GM12873 (cell line): ENCODE results near the gene LCN15.

ENCODE experiments used
- CTCF ChIP-seq: IDR thresholded peaks from 2 replicates; pipeline ENCODE4 v1.5.1; 2012; ENCODE audit warnings: low read depth, mild to moderate bottlenecking, moderate library complexity, low read length, control low read depth; ENCODE audit not compliant: insufficient read depth; ENCODE audit errors: missing control alignments

The LCN15 gene

DNA sequence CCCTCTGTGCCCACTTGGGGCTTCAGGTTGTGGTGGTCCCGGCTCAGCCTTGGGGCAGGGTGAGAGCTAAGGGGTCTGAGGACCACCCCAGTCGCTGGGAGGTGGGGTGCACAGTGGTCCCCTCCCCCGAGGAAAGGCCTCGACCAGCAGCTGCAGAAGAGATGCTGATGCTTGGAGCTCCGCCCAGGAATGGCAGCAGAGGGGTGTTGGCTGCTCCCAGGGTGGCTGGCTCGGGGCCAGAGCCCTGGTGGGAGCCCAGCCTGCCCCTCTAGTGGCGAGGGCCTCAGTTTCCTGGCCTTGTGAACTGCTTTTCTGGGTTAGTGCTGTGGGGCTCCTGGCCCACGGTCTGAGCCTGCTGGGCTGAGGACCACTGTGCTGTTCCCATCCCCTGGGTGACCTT, 50.8 kb downstream of the LCN15 start:
- no peak for TF ChIP-seq CTCF

GRCh38 chr9:136712690-136713544, 51.4 kb downstream of the LCN15 start:
- TF ChIP-seq CTCF, result no peak

GRCh38 chr9:136711751-136712689, 52.3 kb downstream of the LCN15 start, which contains the start of gene DIPK1B:
DIPK1B (plus strand) TSS chr9:136712572; CDS start chr9:136712666, 94 bp downstream.
- no peak for TF ChIP-seq CTCF

GRCh38 chr9:136710543-136710942, 53.8 kb downstream of the LCN15 start:
- TF ChIP-seq CTCF, result no peak
